GM12873 (cell line): Measurements from ENCODE around the gene FAM53B.

Source experiments
- CTCF ChIP-seq: IDR thresholded peaks from 2 replicates; pipeline ENCODE4 v1.5.1; 2012; ENCODE audit warnings: low read depth, mild to moderate bottlenecking, moderate library complexity, low read length, control low read depth; ENCODE audit not compliant: insufficient read depth; ENCODE audit errors: missing control alignments

The FAM53B gene

DNA sequence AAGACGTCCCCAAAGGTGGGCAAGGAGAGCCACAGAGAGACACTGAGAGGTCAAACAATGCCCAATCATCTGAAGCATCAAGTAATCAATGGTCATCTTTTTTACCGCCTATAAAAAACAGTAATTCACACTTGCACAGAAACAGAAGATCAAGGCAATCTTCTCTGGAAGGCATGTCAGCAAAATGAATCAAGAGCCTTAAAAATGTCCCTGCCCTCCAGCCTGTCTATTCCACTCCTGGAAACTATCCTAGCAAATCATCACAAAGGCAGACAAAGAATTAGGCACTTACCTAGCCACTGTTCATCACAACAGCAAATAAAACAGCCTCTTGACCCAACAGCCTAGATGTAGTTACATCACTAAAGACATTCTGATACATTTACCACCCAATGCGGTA, 48.9 kb downstream of the FAM53B start:
- no peak for TF ChIP-seq CTCF

- TF ChIP-seq CTCF, result no peak
Measured at GRCh38 chr10:124694481-124695220, 49.5 kb downstream of the FAM53B start.

DNA sequence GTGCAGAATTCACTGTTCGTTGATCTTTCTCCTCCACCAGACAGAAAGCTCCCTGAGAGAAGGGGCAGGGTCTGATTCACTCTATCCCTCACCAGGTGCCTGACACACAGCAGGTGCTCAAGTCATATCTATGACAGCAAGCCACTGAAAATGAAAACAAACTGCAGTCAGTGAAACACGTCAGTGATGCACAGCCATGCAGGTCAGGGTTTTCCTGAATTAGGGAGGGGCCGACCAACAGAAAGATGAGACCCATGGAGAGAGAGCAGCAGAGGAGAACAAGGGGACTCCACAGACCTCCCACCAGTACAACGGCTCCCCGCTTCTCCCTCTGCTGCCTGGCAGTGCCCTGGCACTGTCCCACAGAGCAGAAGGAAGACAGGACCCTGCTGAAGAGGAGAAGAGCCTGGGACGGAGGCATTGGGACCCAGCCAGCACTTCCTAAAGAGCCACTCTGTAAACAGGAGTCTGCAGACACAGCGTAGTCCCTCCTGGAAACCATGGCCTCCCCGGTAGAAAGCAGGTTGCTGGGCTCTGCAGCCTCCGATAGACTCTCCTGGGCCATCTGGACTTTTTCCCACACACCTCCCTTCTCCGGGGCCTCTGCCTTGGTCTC, 50.3 kb downstream of the FAM53B start:
- no peak for TF ChIP-seq CTCF

DNA sequence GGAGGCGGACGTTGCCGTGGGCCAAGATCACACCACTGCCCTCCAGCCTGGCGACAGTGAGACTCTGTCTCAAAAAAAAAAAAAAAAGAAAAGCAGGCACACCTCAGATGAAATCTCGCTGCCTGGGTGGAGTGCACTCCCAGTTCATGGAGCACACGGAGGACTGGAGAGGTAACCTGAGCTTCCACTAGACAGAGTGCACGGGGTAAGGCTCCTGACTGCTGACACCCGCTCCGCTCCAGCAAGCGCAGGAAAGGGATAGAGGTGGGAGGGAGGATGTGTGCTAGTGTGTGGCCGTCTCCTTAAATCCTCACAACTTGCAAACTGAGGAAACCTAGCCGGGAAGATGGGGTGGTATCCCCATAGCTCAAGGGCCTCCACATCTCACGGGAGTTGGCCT, 50.8 kb downstream of the FAM53B start:
- no peak for TF ChIP-seq CTCF

DNA sequence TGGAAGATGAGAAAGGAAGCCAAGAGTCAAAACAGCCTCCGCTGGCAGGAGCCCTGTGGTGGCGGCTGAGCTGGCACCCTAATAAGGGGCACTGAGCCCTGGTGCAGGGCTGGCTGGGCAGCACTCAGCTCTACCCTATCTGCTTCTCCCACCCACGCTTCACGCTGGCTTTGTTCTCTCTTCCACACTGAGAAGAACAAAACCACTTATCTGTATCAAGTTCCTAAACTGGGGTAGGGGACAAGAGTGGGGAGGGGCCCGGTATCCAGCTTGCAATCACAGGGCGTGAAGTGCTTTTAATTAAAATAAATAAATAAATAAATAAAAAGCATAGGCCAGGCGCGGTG, 52.1 kb downstream of the FAM53B start:
- TF ChIP-seq CTCF, result no peak

GRCh38 chr10:124691421-124692099, 52.6 kb downstream of the FAM53B start:
- TF ChIP-seq CTCF, result no peak

DNA sequence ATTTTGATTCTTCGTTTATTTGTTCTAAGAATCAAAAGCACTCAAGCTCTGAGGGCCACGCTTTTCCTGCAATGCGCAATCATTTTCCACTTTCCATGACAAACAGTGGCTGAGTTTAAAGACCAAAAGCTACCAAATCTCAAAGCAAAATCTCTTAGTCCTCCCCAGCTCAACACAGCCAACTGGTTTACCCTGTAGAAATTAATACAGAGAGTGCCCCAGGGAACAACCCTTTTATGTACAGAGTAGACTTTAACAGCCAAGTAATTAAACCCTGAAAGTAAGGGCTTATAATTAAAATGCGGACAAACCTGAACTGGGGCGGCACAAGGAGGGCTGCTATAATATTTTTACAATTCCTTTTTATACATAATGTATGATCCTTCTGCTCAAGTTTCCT, 53.2 kb downstream of the FAM53B start:
- TF ChIP-seq CTCF, result no peak
